ENCODE data around the gene IRX6.

The IRX6 gene

GRCh38 chr16:55308973-55309372 is 15.0 kb upstream of the IRX6 start:
- no CpG with 5 or more reads among the region's 2 CpGs for WGBS (ENCODE audit: insufficient coverage, insufficient read length)

DNA sequence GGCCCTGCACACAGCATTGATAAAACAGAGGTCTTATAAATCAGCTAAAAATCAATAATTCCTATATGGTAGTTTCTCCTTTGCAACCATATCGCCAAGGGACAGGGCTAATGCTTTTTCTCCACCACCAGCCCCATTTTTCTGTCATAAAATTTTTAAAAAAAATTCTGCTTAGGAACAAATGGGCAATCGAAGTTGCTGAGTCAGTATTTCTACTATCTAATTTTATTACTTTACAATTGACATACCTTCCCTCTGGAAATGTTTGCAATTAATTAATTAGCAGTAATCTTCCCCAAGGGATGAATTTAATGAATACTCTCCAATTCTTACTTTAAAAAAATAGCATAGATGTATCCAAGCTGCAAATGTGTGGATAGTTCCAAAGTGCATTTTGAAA is 1.7 kb upstream of the IRX6 start:
- Histone ChIP-seq H3K9me3 (ENCODE audit: control insufficient read depth, insufficient read depth, low read length) (no peaks in the 10 kb centered on the region), H3K27me3 (ENCODE audit: control insufficient read depth, insufficient read depth, low read length) (peaks cover 32% of the 10 kb centered on the region), H3K27ac (ENCODE audit: low read length) (no peak overlapping the region), H3K36me3 (ENCODE audit: control insufficient read depth, insufficient read depth, low read length) (no peaks in the 10 kb centered on the region), H3K4me1 (ENCODE audit: control insufficient read depth, insufficient read depth, low read length) (no peaks in the 10 kb centered on the region), H3K4me3 (ENCODE audit: low read length) (no peak overlapping the region)
- no peak for DNase-seq (ENCODE audit: low read depth, low spot score)
- WGBS (ENCODE audit: insufficient coverage, insufficient read length): no CpG with 5 or more reads among the region's 2 CpGs

More at GRCh38 chr16:55308973-55309372, 15.0 kb upstream of the IRX6 start:
- no peak overlapping the region for H3K4me3 ChIP-seq (ENCODE audit: low read length)
- no peak overlapping the region for H3K27ac ChIP-seq (ENCODE audit: low read length)
- no peak for DNase-seq (ENCODE audit: low read depth, low spot score)
- no peaks in the 10 kb centered on the region for H3K36me3 ChIP-seq (ENCODE audit: control insufficient read depth, insufficient read depth, low read length)
- no peaks in the 10 kb centered on the region for H3K4me1 ChIP-seq (ENCODE audit: control insufficient read depth, insufficient read depth, low read length)
- no peaks in the 10 kb centered on the region for H3K9me3 ChIP-seq (ENCODE audit: control insufficient read depth, insufficient read depth, low read length)
- H3K27me3 ChIP-seq (ENCODE audit: control insufficient read depth, insufficient read depth, low read length): no peaks in the 10 kb centered on the region

DNA sequence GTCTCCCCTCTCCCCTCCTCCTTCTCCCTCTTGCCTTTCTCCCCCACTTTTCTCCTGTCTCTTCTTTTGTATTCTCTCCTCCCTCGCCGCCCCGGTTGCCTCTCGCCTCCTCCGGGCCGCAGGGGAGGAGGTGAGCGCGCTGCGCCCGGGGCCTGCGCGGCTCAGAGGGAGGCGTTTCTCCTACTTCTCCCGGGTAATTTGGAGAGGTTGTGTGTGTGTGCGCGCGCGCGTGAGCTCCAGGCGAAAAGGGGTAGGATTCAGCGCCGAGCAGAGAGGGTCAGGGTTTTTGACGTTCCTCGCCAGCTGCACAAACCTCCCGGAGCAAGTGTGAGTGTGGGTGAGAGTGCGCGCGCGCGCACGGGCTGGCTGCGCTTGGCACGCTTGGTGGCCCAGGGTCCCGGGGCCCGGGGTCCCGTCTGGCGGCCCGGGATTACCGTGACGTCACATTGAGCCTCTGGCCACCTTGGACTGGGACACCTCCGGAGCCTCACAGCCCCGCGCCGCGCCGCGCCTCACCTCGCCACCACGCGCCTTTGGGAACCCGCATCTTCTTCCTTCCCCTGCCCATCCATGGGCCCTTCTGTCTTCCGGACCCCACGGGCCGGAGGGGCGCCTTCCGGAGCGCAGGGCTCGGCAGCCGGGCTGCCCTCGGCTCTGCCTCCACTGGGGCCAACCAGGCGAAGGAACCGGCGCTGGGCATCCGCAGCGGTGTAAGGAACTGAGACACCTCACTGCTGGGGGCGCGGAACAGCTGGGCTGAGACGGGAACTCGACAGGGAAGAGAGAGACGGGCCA is 479 bp downstream of the IRX6 start:
- DNase-seq (ENCODE audit: low read depth, low spot score): no peak
- WGBS (ENCODE audit: insufficient coverage, insufficient read length): no CpG with 5 or more reads among the region's 70 CpGs
- Histone ChIP-seq H3K4me1 (ENCODE audit: control insufficient read depth, insufficient read depth, low read length) (peaks cover 2% of the 10 kb centered on the region; the same call in 1 of the 2 replicates), H3K27me3 (ENCODE audit: control insufficient read depth, insufficient read depth, low read length) (peaks cover 54% of the 10 kb centered on the region), H3K36me3 (ENCODE audit: control insufficient read depth, insufficient read depth, low read length) (no peaks in the 10 kb centered on the region), H3K4me3 (ENCODE audit: low read length) (peak overlapping the region; percentile 38; the same call in 1 of the 2 replicates), H3K27ac (ENCODE audit: low read length) (no peak overlapping the region), H3K9me3 (ENCODE audit: control insufficient read depth, insufficient read depth, low read length) (no peaks in the 10 kb centered on the region)

- Histone ChIP-seq H3K27ac (ENCODE audit: low read length) (no peak overlapping the region), H3K27me3 (ENCODE audit: control insufficient read depth, insufficient read depth, low read length) (peaks cover 59% of the 10 kb centered on the region), H3K4me1 (ENCODE audit: control insufficient read depth, insufficient read depth, low read length) (peaks cover 2% of the 10 kb centered on the region; the same call in 1 of the 2 replicates), H3K9me3 (ENCODE audit: control insufficient read depth, insufficient read depth, low read length) (no peaks in the 10 kb centered on the region), H3K4me3 (ENCODE audit: low read length) (peak overlapping the region; percentile 38; the same call in 1 of the 2 replicates), H3K36me3 (ENCODE audit: control insufficient read depth, insufficient read depth, low read length) (no peaks in the 10 kb centered on the region)
- no peak for DNase-seq (ENCODE audit: low read depth, low spot score)
- no CpG with 5 or more reads among the region's 13 CpGs for WGBS (ENCODE audit: insufficient coverage, insufficient read length)
These were observed 1.1 kb downstream of the IRX6 start for GRCh38 chr16:55325080-55325447.

DNA sequence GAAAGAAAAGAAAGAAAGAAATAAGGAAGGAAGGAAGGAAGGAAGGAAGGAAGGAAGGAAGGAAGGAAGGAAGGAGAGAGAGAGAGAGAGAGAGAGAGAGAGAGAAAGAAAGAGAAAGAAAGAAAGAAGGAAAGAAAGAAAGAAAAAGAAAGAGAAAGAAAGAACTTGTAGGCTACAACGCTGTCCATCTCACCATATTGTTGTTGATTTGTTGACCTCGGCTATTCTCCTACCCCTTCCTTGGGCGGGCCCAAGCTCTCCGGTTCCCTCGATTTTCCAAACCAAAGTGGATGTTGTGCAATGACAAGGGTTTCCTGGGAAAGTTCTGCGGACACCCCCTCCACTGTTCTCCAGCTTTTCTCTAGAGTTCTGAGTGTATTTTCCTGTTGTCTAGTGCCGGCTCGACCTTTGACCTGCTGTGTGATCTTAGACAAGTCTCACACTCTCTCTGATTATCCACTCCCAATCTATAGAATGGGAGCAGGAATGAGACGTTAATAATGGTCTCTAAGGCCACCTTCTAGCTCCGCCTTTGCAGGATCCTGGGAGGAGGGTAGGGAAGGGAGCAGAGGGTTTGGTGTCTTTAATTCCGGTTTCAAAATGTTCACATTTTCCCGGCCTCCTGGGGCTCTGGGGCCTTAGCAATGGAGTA is 1.6 kb downstream of the IRX6 start:
- no peaks in the 10 kb centered on the region for H3K36me3 ChIP-seq (ENCODE audit: control insufficient read depth, insufficient read depth, low read length)

DNA sequence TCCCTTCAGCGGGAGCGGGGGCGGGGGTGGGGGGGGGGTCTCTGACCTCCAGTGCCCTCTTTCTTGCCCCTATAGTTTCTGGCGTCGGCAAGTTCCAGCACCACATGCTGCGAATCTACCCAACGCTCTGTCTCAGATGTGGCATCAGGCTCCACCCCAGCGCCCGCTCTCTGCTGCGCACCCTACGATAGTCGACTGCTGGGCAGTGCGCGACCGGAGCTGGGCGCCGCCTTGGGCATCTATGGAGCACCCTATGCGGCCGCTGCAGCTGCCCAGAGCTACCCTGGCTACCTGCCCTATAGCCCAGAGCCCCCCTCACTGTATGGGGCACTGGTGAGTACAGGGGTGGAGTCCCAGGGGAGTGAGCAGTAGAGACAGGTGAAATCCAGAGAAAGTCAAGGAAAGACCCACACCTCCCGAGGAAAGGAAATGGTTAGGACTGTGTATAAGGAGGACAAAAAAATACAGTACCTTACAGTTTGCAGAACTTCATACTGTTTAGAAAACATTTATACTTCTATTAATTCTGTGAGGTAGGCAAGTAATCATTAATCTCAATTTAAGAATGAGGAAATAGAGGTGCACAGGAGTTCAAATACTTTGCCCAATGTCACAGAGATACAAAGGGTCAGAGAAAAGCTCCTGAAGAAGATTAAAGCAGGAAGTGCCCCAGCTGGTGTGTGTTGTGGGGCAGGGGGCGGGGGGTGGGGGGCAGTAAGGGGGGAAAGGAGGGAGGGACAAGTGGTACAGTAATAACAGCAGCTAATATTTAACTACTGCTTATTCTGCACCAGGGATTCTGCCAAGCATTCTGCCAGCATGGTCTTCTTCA is 2.5 kb downstream of the IRX6 start:
- H3K9me3 ChIP-seq (ENCODE audit: control insufficient read depth, insufficient read depth, low read length): no peaks in the 10 kb centered on the region
- peaks cover 73% of the 10 kb centered on the region for H3K27me3 ChIP-seq (ENCODE audit: control insufficient read depth, insufficient read depth, low read length)
- H3K4me3 ChIP-seq (ENCODE audit: low read length): no peak overlapping the region
- no peak overlapping the region for H3K27ac ChIP-seq (ENCODE audit: low read length)
- no peak for DNase-seq (ENCODE audit: low read depth, low spot score)
- WGBS (ENCODE audit: insufficient coverage, insufficient read length): no CpG with 5 or more reads among the region's 21 CpGs
- no peaks in the 10 kb centered on the region for H3K36me3 ChIP-seq (ENCODE audit: control insufficient read depth, insufficient read depth, low read length)
- peaks cover 4% of the 10 kb centered on the region; the same call in 1 of the 2 replicates for H3K4me1 ChIP-seq (ENCODE audit: control insufficient read depth, insufficient read depth, low read length)

More for the DNA sequence above, 1.6 kb downstream of the IRX6 start:
- no peak overlapping the region for H3K27ac ChIP-seq (ENCODE audit: low read length)
- H3K9me3 ChIP-seq (ENCODE audit: control insufficient read depth, insufficient read depth, low read length): no peaks in the 10 kb centered on the region
- H3K27me3 ChIP-seq (ENCODE audit: control insufficient read depth, insufficient read depth, low read length): peaks cover 65% of the 10 kb centered on the region
- H3K4me1 ChIP-seq (ENCODE audit: control insufficient read depth, insufficient read depth, low read length): peaks cover 2% of the 10 kb centered on the region; the same call in 1 of the 2 replicates
- WGBS (ENCODE audit: insufficient coverage, insufficient read length): no CpG with 5 or more reads among the region's 12 CpGs
- H3K4me3 ChIP-seq (ENCODE audit: low read length): no peak overlapping the region
- DNase-seq (ENCODE audit: low read depth, low spot score): no peak

- H3K4me3 ChIP-seq (ENCODE audit: low read length): peak overlapping the region; percentile 24; the same call in 1 of the 2 replicates
- DNase-seq (ENCODE audit: low read depth, low spot score): no peak
- peaks cover 90% of the 10 kb centered on the region for H3K27me3 ChIP-seq (ENCODE audit: control insufficient read depth, insufficient read depth, low read length)
- WGBS (ENCODE audit: insufficient coverage, insufficient read length): no CpG with 5 or more reads among the region's 55 CpGs
- no peaks in the 10 kb centered on the region for H3K36me3 ChIP-seq (ENCODE audit: control insufficient read depth, insufficient read depth, low read length)
- peaks cover 4% of the 10 kb centered on the region; the same call in 1 of the 2 replicates for H3K4me1 ChIP-seq (ENCODE audit: control insufficient read depth, insufficient read depth, low read length)
- H3K27ac ChIP-seq (ENCODE audit: low read length): no peak overlapping the region
- no peaks in the 10 kb centered on the region for H3K9me3 ChIP-seq (ENCODE audit: control insufficient read depth, insufficient read depth, low read length)
These were observed 4.9 kb downstream of the IRX6 start for GRCh38 chr16:55328611-55329569.

DNA sequence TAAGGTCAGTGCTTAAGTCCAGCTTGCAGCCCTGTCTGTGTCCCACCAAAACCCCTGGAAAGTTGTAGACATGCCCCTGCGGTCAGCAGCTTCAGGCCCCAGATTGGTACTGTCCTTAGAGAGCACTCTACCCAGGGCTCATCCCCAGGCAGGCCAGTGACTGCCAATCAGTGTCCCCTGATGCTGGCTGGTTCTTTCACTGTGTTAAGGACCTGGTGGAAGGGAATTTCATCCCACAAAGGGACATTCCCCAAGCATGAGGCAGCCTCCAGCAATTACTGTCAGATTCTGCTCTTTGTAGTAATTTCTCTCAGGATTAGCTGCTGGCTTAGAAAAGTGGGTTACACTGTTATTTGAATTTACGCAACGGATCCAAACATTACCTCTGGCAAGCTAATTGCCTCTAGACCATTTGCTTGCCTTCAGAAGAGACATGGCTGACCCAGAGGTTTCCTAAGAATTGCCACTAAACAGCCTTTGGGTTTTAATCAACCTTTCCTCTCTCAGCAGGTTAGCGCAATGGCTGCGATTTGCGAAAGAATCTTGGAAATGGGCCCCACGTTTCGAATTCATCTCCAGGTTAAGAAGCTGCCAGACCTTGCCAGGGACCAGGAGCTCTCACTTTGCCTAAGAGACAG is 5.9 kb downstream of the IRX6 start:
- H3K4me3 ChIP-seq (ENCODE audit: low read length): no peak overlapping the region
- peaks cover 88% of the 10 kb centered on the region for H3K27me3 ChIP-seq (ENCODE audit: control insufficient read depth, insufficient read depth, low read length)
- DNase-seq (ENCODE audit: low read depth, low spot score): no peak
- H3K9me3 ChIP-seq (ENCODE audit: control insufficient read depth, insufficient read depth, low read length): no peaks in the 10 kb centered on the region
- no peaks in the 10 kb centered on the region for H3K36me3 ChIP-seq (ENCODE audit: control insufficient read depth, insufficient read depth, low read length)
- H3K27ac ChIP-seq (ENCODE audit: low read length): no peak overlapping the region
- H3K4me1 ChIP-seq (ENCODE audit: control insufficient read depth, insufficient read depth, low read length): peaks cover 4% of the 10 kb centered on the region; the same call in 1 of the 2 replicates
- no CpG with 5 or more reads among the region's 8 CpGs for WGBS (ENCODE audit: insufficient coverage, insufficient read length)

All from iPS DF 6.9 (cell line).